K562 (cell line): ENCODE data around the gene PHF21A. TPM values are rescaled to one million over a fixed set of nuclear protein-coding genes. Genes with fewer than 3 reads are reported as not detected.
A peak's percentile ranks its signal among the peaks of the same experiment; 100 is the strongest.

Experiments used
- ATAC-seq: fragments of 200-7000 bp; cut with Tn5 transposase; 3 replicates; pipeline ENCODE4 v1.9.1; 2020; ENCODE audit warnings: moderate library complexity
- BruUV-seq: library from RNA; stranded (reverse); fragments of 400-500 nt; replicated peaks from 2 replicates; lab custom pipeline; 2021; lab: Mats Ljungman, UMichigan
- CTCF ChIA-PET: fragments of 300-600 bp; formaldehyde crosslinking; extraction: SDS; loops from one replicate; lab custom pipeline; 2021; ENCODE audit warnings: low intra/inter-chr PET ratio; lab: Yijun Ruan, JAX
- POLR2A ChIA-PET: fragments of 300-600, 350-650 bp; sonication (Branson Sonifier 250); formaldehyde crosslinking; extraction: SDS; loops from one replicate; lab custom pipeline; 2021; ENCODE audit warnings: antibody characterized with exemption, inconsistent platforms; lab: Yijun Ruan, JAX
- DNase-seq, 4 experiments: peaks; one replicate each; pipeline versions ENCODE4 v3.0.0 to v3.0.0-alpha.2; 2011 to 2018; ENCODE audit warnings: low spot score in 3 of 4, mixed read lengths in 3 of 4; ENCODE audit errors: extremely low read depth in 1 of 4
- FAIRE-seq: peaks from 2 replicates; lab custom pipeline; 2011; peaks lifted over from hg19 to GRCh38; lab: Jason Lieb, UNC
- H2AFZ ChIP-seq: 2 replicates; pipeline ENCODE4 v1.6.0; 2011; ENCODE audit warnings: low read depth, low read length, control low read depth, inconsistent platforms
- H3K27ac ChIP-seq: fragments of 200-600 bp; 3 replicates; pipeline ENCODE4 v1.8.0; 2011; ENCODE audit warnings: low read depth, mild to moderate bottlenecking, control low read depth, inconsistent platforms, low read length, moderate library complexity, mixed read lengths; ENCODE audit errors: extremely low read depth
- H3K27me3 ChIP-seq, 2 experiments: fragments of 300-600 bp in 1 of 2; 2 replicates in 1 of 2; 3 replicates in 1 of 2; pipeline versions ENCODE4 v1.6.0 to v1.8.0; 2011; ENCODE audit warnings: inconsistent platforms in 2 of 2, low read length in 2 of 2, mild to moderate bottlenecking in 1 of 2, mixed read lengths in 1 of 2, moderate library complexity in 1 of 2; ENCODE audit not compliant: control insufficient read depth in 2 of 2, insufficient read depth in 2 of 2
- H3K36me3 ChIP-seq: fragments of 300-600 bp; 3 replicates; pipeline ENCODE4 v1.8.0; 2011; ENCODE audit warnings: mild to moderate bottlenecking, low read length, inconsistent platforms; ENCODE audit not compliant: control insufficient read depth, insufficient read depth
- H3K4me1 ChIP-seq, 2 experiments: fragments of 200-600 bp in 1 of 2; replicated peaks in 1 of 2; 2 replicates in 1 of 2; 3 replicates in 1 of 2; pipeline versions ENCODE4 v1.5.1 to v1.8.0; 2011; ENCODE audit warnings: inconsistent platforms in 2 of 2, low read length in 2 of 2, mild to moderate bottlenecking in 1 of 2, mixed read lengths in 1 of 2, moderate library complexity in 1 of 2; ENCODE audit not compliant: control insufficient read depth in 2 of 2, insufficient read depth in 2 of 2
- H3K4me2 ChIP-seq: 2 replicates; pipeline ENCODE4 v1.6.1; 2011; ENCODE audit warnings: low read length, control low read depth, inconsistent platforms, mixed read lengths; ENCODE audit not compliant: insufficient read depth
- H3K4me3 ChIP-seq: fragments of 200-600 bp; sonication (generic), shearing (Covaris generic); 2 replicates; pipeline ENCODE4 v1.5.1; 2016; ENCODE audit warnings: control low read depth, inconsistent platforms
- H3K79me2 ChIP-seq: fragments of 200-600 bp; 3 replicates; pipeline ENCODE4 v1.8.0; 2011; ENCODE audit warnings: low read length, inconsistent platforms; ENCODE audit not compliant: control insufficient read depth, insufficient read depth
- H3K9ac ChIP-seq, 2 experiments: 2 replicates each; pipeline versions ENCODE4 v1.6.0 to v1.6.1; 2011; ENCODE audit warnings: low read depth in 2 of 2, low read length in 2 of 2, control low read depth in 1 of 2, inconsistent platforms in 1 of 2, mild to moderate bottlenecking in 1 of 2, mixed read lengths in 1 of 2; ENCODE audit not compliant: insufficient read depth in 1 of 2
- H3K9me1 ChIP-seq: one replicate; pipeline ENCODE4 v1.6.0; 2011; ENCODE audit warnings: inconsistent platforms, mild to moderate bottlenecking, low read length, moderate library complexity; ENCODE audit not compliant: control insufficient read depth, insufficient read depth
- H3K9me3 ChIP-seq: replicated peaks from 2 replicates; pipeline ENCODE4 v1.5.1; 2011; ENCODE audit warnings: low read depth, low read length, inconsistent platforms; ENCODE audit not compliant: control insufficient read depth, insufficient read depth
- H4K20me1 ChIP-seq: replicated peaks from 2 replicates; pipeline ENCODE4 v1.6.1; 2011; ENCODE audit warnings: low read length, inconsistent platforms, mixed read lengths; ENCODE audit not compliant: control insufficient read depth, insufficient read depth
- POLR2G ChIP-seq: fragments of 200-400 bp; formaldehyde crosslinking; IDR thresholded peaks from 2 replicates; pipeline ENCODE4 v1.6.1; 2017; ENCODE audit warnings: low read depth, mild to moderate bottlenecking, antibody characterized with exemption, low read length, moderate library complexity
- RBFOX2 ChIP-seq: fragments of 200-400 bp; formaldehyde crosslinking; IDR thresholded peaks from 2 replicates; pipeline ENCODE4 v1.6.1; 2017; ENCODE audit warnings: low read depth, mild to moderate bottlenecking, low read length, moderate library complexity
- ZNF239 ChIP-seq: fragments of 250-450 bp; sonication (Bioruptor Pico); IDR thresholded peaks from 2 replicates; pipeline ENCODE4 v1.4.0; 2020; ENCODE audit warnings: mild to moderate bottlenecking
- WGBS: fragments of 100-300 bp; shearing (Covaris generic); methylation state at CpG from one replicate; pipeline ENCODE4 v1.1.6; 2016; ENCODE audit warnings: low coverage, mixed read lengths; ENCODE audit not compliant: insufficient coverage; ENCODE audit errors: missing lambda C conversion rate; 5-methylcytosine and 5-hydroxymethylcytosine counted together
- in situ Hi-C: fragments of 300-500 bp; cut with MboI; formaldehyde crosslinking; loops from 4 replicates; pipeline ENCODE4 v1.15.0; 2018; ENCODE audit warnings: inconsistent platforms, mixed read lengths
- intact Hi-C: fragments of 100-400 bp; cut with micrococcal nuclease; formaldehyde crosslinking; loops from 2 replicates; pipeline ENCODE4 v1.14.2; 2022
- polyA plus RNA-seq, 8 experiments: library from polyadenylated mRNA; depleted of rRNA in 4 of 8; stranded (reverse) in 5 of 8; unstranded in 3 of 8; fragments of >200 nt; fragmentation: Nextera tagmentation in 2 of 8; fragmentation: Illumina TruSeq in 1 of 8; extraction: Ambion mirVana in 2 of 8; extraction: Trizol in 1 of 8; gene quantifications; 2 replicates each; pipeline versions ENCODE4 v1.2.1 to v1.2.3, GENCODE V29; 2011 to 2014; ENCODE audit warnings: inconsistent platforms in 1 of 8, missing spikeins in 1 of 8
- total RNA-seq, 7 experiments: library from RNA; depleted of rRNA in 6 of 7; stranded (reverse); fragments of >200 nt in 6 of 7; fragmentation: Illumina TruSeq in 2 of 7; extraction: Trizol in 2 of 7; gene quantifications; 2 replicates each; pipeline versions ENCODE4 v1.2.1 to v1.2.3, GENCODE V29; 2011 to 2021; ENCODE audit warnings: low replicate concordance in 1 of 7

Gene PHF21A
- total and polyA plus RNA-seq, 9 of the 15 experiments (the other 6 are each of a cell fraction or from before 2014, with no cell fraction given): 1.5 to 32.4 (median 10.7) TPM

GRCh38 chr11:45909594-45910475, 211.4 kb downstream of the PHF21A start:
- ChIA-PET CTCF (no interaction called here), POLR2A (interaction anchor here (0.5 to 1.3 kb wide), 6 partner anchors 8 to 708 kb away, joined by 3 to 6 read pairs (median 4); partner anchors contain the start of genes ATG13 and PEX16)
- ATAC-seq (no peak), FAIRE-seq (no peak), DNase-seq (no peak)
- Histone ChIP-seq H3K9me1 (peaks cover 6% of the 10 kb centered on the region), H3K4me2 (no peak overlapping the region), H3K9me3 (no peaks in the 10 kb centered on the region), H3K36me3 (peaks cover 35% of the 10 kb centered on the region; the same call in 1 of the 3 replicates), H3K9ac (0 out of 4 replicates have a peak overlapping the region, but pooled peaks of 1 of the 2 experiments have one; percentile 11), H3K27me3 (no peaks in the 10 kb centered on the region), H2AFZ (no peak overlapping the region), H3K27ac (no peak overlapping the region), H4K20me1 (0 out of 2 replicates have a peak, but pooled peaks cover 3% of the 10 kb centered on the region), H3K4me1 (peaks cover under 1 to 43% of the 10 kb centered on the region in 2 experiments; a peak in 4 of 5 replicates), H3K79me2 (no peaks in the 10 kb centered on the region), H3K4me3 (no peak overlapping the region)
- 0 out of 2 replicates have a peak, but pooled peaks have one; percentile 1 for TF ChIP-seq POLR2G
- TF ChIP-seq ZNF239 (CRISPR knock-in tag): no peak
- 0 out of 2 replicates have a peak, but pooled peaks have one; percentile 13 for TF ChIP-seq RBFOX2
- WGBS: 81% methylated on average over 31 of the region's 32 CpGs
- in situ Hi-C loops (no loop called here), intact Hi-C loops (no loop called here)
- BruUV-seq: no TSS peak
